Smooth muscle cell (in vitro differentiated cells): ENCODE results near the gene ZNF451. TPM values are rescaled to one million over a fixed set of nuclear protein-coding genes. Genes with fewer than 3 reads are reported as not detected.

ENCODE experiments used
- DNase-seq: peaks from one replicate; lab custom pipeline; 2025; ENCODE audit not compliant: unreplicated experiment; lab: John Stamatoyannopoulos, UW
- H2AFZ ChIP-seq: fragments of 200-600 bp; sonication (generic); 2 replicates; pipeline ENCODE4 v1.6.0; 2016; ENCODE audit warnings: antibody characterized with exemption, low read depth, mild to moderate bottlenecking
- H3F3A ChIP-seq: fragments of 200-600 bp; sonication (generic); 2 replicates; pipeline ENCODE4 v1.6.0; 2017; ENCODE audit warnings: antibody characterized with exemption, low read depth
- H3K27ac ChIP-seq: fragments of 200-600 bp; sonication (generic); 2 replicates; pipeline ENCODE4 v1.5.1; 2016; ENCODE audit warnings: low read depth, mild to moderate bottlenecking
- H3K27me3 ChIP-seq: fragments of 200-600 bp; sonication (generic); 2 replicates; pipeline ENCODE4 v1.6.1; 2016; ENCODE audit warnings: low read depth, mild to moderate bottlenecking
- H3K36me3 ChIP-seq: fragments of 200-600 bp; sonication (generic); 2 replicates; pipeline ENCODE4 v1.5.1; 2016; ENCODE audit warnings: low read depth
- H3K4me1 ChIP-seq: fragments of 200-600 bp; sonication (generic); 2 replicates; pipeline ENCODE4 v1.5.1; 2016; ENCODE audit warnings: low read depth
- H3K4me2 ChIP-seq: fragments of 200-600 bp; sonication (generic); 2 replicates; pipeline ENCODE4 v1.6.0; 2016; ENCODE audit warnings: mild to moderate bottlenecking
- H3K4me3 ChIP-seq: fragments of 200-600 bp; sonication (generic); 2 replicates; pipeline ENCODE4 v1.5.1; 2016; ENCODE audit warnings: mild to moderate bottlenecking
- H3K79me2 ChIP-seq: fragments of 200-600 bp; sonication (generic); 2 replicates; pipeline ENCODE4 v1.6.0; 2016; ENCODE audit warnings: low read depth, mild to moderate bottlenecking
- H3K9ac ChIP-seq: fragments of 200-600 bp; sonication (generic); 2 replicates; pipeline ENCODE4 v1.6.0; 2016; ENCODE audit warnings: low read depth
- H3K9me3 ChIP-seq: fragments of 200-600 bp; sonication (generic); replicated peaks from 2 replicates; pipeline ENCODE4 v1.5.1; 2016; ENCODE audit warnings: low read depth
- H4K20me1 ChIP-seq: fragments of 200-600 bp; sonication (generic); 2 replicates; pipeline ENCODE4 v1.6.0; 2016; ENCODE audit warnings: low read depth
- CTCF ChIP-seq: fragments of 200-600 bp; sonication (generic); IDR thresholded peaks from 2 replicates; pipeline ENCODE4 v1.5.1; 2017; ENCODE audit warnings: borderline replicate concordance, mild to moderate bottlenecking, antibody characterized with exemption; ENCODE audit not compliant: insufficient read depth, poor library complexity, severe bottlenecking
- WGBS: methylation state at CpG from one replicate; pipeline ENCODE4 v1.1.7; 2016; ENCODE audit warnings: low lambda C conversion rate; 5-methylcytosine and 5-hydroxymethylcytosine counted together
- polyA plus RNA-seq: library from polyadenylated mRNA; unstranded; fragments of >200 nt; fragmentation: Nextera tagmentation; extraction: Ambion mirVana; gene quantifications from 2 replicates; pipeline ENCODE4 v1.2.1, GENCODE V29; 2016
- total RNA-seq: library from RNA; depleted of rRNA; stranded (reverse); fragments of >200 nt; gene quantifications from 2 replicates; pipeline ENCODE4 v1.2.3, GENCODE V29; 2014

The ZNF451 gene
- total and polyA plus RNA-seq, 2 experiments from 2014 or later, result 21.1 to 76.5 TPM

- Histone ChIP-seq H3K4me3 (peak overlapping the region; percentile 67), H3K4me1 (peaks cover 17% of the 10 kb centered on the region), H3K27me3 (no peaks in the 10 kb centered on the region), H2AFZ (no peak overlapping the region), H3F3A (peaks cover 47% of the 10 kb centered on the region), H4K20me1 (peaks cover 35% of the 10 kb centered on the region), H3K4me2 (peak overlapping the region; percentile 88), H3K9ac (peak overlapping the region; percentile 84), H3K27ac (peak overlapping the region; percentile 70), H3K9me3 (no peaks in the 10 kb centered on the region), H3K36me3 (no peaks in the 10 kb centered on the region), H3K79me2 (peaks cover 57% of the 10 kb centered on the region)
- 2% methylated on average over 19 of the region's 19 CpGs for WGBS
- DNase-seq, result no peak
- no peak for TF ChIP-seq CTCF
Observed at GRCh38 chr6:57173056-57173885, 83.3 kb downstream of the ZNF451 start.

GRCh38 chr6:57173886-57174510 lies 84.0 kb downstream of the ZNF451 start:
- no peak for TF ChIP-seq CTCF
- Histone ChIP-seq H3K4me2 (peak overlapping the region; percentile 88), H3K27me3 (no peaks in the 10 kb centered on the region), H3K9ac (peak overlapping the region; percentile 84), H2AFZ (no peak overlapping the region), H3K4me3 (peak overlapping the region; percentile 67), H3K36me3 (no peaks in the 10 kb centered on the region), H3K27ac (peak overlapping the region; percentile 70), H4K20me1 (peaks cover 42% of the 10 kb centered on the region), H3K9me3 (no peaks in the 10 kb centered on the region), H3K4me1 (peaks cover 17% of the 10 kb centered on the region), H3F3A (peaks cover 43% of the 10 kb centered on the region), H3K79me2 (peaks cover 64% of the 10 kb centered on the region)
- DNase-seq, result no peak
- 11% methylated on average over 5 of the region's 5 CpGs for WGBS

- WGBS, result 62% methylated on average over 3 of the region's 3 CpGs
Observed at GRCh38 chr6:57174511-57174907, 84.5 kb downstream of the ZNF451 start.

More at GRCh38 chr6:57174511-57174907, 84.5 kb downstream of the ZNF451 start:
- DNase-seq, result no peak
- Histone ChIP-seq H3K27ac (peak overlapping the region; percentile 70), H3K4me2 (peak overlapping the region; percentile 88), H2AFZ (no peak overlapping the region), H3F3A (peaks cover 43% of the 10 kb centered on the region), H3K9ac (peak overlapping the region; percentile 84), H3K4me1 (peaks cover 17% of the 10 kb centered on the region), H3K9me3 (no peaks in the 10 kb centered on the region), H3K36me3 (no peaks in the 10 kb centered on the region), H3K4me3 (peak overlapping the region; percentile 67), H3K27me3 (no peaks in the 10 kb centered on the region), H4K20me1 (peaks cover 47% of the 10 kb centered on the region), H3K79me2 (peaks cover 69% of the 10 kb centered on the region)
- no peak for TF ChIP-seq CTCF
